HCT116 (cell line): ENCODE measurements around the gene SLC15A5. TPM values are rescaled to one million over a fixed set of nuclear protein-coding genes. Genes with fewer than 3 reads are reported as not detected.

Experiments used
- ATAC-seq: fragments of 200-7000 bp; cut with Tn5 transposase; 2 replicates; pipeline ENCODE4 v1.9.1; 2020; ENCODE audit warnings: mild to moderate bottlenecking, moderate library complexity
- BruUV-seq: library from RNA; stranded (reverse); fragments of 400-500 nt; replicated peaks from 2 replicates; lab custom pipeline; 2021; lab: Mats Ljungman, UMichigan
- CTCF ChIA-PET: fragments of 300-600 bp; sonication (Branson Sonifier 250); formaldehyde crosslinking; loops from one replicate; lab custom pipeline; 2021; ENCODE audit warnings: antibody characterized with exemption; lab: Charles Lee
- POLR2A ChIA-PET: fragments of 300-600, 350-600 bp; sonication (Branson Sonifier 250); formaldehyde crosslinking; loops from one replicate; lab custom pipeline; 2021; ENCODE audit warnings: antibody characterized with exemption; lab: Charles Lee
- RAD21 ChIA-PET, 2 experiments: fragments of 300-600 bp; sonication (Branson Sonifier 250); formaldehyde crosslinking; loops; one replicate each; lab custom pipeline; 2023; ENCODE audit warnings: low total read pairs in 2 of 2; ENCODE audit not compliant: uncharacterized antibody in 2 of 2, unreplicated experiment in 2 of 2, low non-redundant PET in 1 of 2; lab: Charles Lee
- DNase-seq: peaks from one replicate; pipeline ENCODE4 v3.0.0-alpha.2; 2010; ENCODE audit warnings: low read depth, low spot score
- H2AFZ ChIP-seq: fragments of 200-600 bp; shearing (Covaris generic), sonication (generic); 2 replicates; pipeline ENCODE4 v1.6.1; 2017; ENCODE audit warnings: low read depth, mixed run types, mixed read lengths, antibody characterized with exemption, low read length; ENCODE audit not compliant: poor library complexity, severe bottlenecking
- H3K27ac ChIP-seq: 2 replicates; pipeline ENCODE4 v1.5.1; 2012; ENCODE audit warnings: low read depth, low read length
- H3K27me3 ChIP-seq: fragments of 200-600 bp; sonication (generic); 2 replicates; pipeline ENCODE4 v1.6.1; 2016; ENCODE audit warnings: mixed run types, low read length, mixed read lengths; ENCODE audit not compliant: insufficient read depth
- H3K36me3 ChIP-seq, 2 experiments: fragments of 200-500 bp in 1 of 2; fragments of 200-600 bp in 1 of 2; sonication (Bioruptor generic) in 1 of 2; sonication (generic) in 1 of 2; 2 replicates each; pipeline versions ENCODE4 v1.5.1 to v1.6.1; 2014 to 2016; ENCODE audit warnings: low read length in 2 of 2, inconsistent platforms in 1 of 2, mixed read lengths in 1 of 2, mixed run types in 1 of 2; ENCODE audit not compliant: insufficient read depth in 2 of 2, control insufficient read depth in 1 of 2
- H3K4me1 ChIP-seq, 2 experiments: fragments of 200-600 bp in 1 of 2; sonication (generic) in 1 of 2; 2 replicates each; pipeline versions ENCODE4 v1.5.1 to v1.6.1; 2012 to 2017; ENCODE audit warnings: low read length in 2 of 2, inconsistent platforms in 1 of 2, mild to moderate bottlenecking in 1 of 2, mixed read lengths in 1 of 2, mixed run types in 1 of 2, moderate library complexity in 1 of 2; ENCODE audit not compliant: insufficient read depth in 2 of 2, control insufficient read depth in 1 of 2
- H3K4me2 ChIP-seq: fragments of 200-600 bp; sonication (generic); 2 replicates; pipeline ENCODE4 v1.6.1; 2017; ENCODE audit warnings: mixed run types, low read length, mixed read lengths
- H3K4me3 ChIP-seq, 2 experiments: fragments of 200-600 bp in 1 of 2; sonication (generic) in 1 of 2; replicated peaks in 1 of 2; 2 replicates each; pipeline ENCODE4 v1.5.1; 2011 to 2016; ENCODE audit warnings: low read length in 2 of 2, control low read depth in 1 of 2, low read depth in 1 of 2, mild to moderate bottlenecking in 1 of 2, mixed read lengths in 1 of 2, mixed run types in 1 of 2
- H3K79me2 ChIP-seq: fragments of 200-600 bp; sonication (generic); 2 replicates; pipeline ENCODE4 v1.6.1; 2017; ENCODE audit warnings: mild to moderate bottlenecking, mixed run types, low read length, moderate library complexity, mixed read lengths; ENCODE audit not compliant: insufficient read depth
- H3K9ac ChIP-seq: fragments of 200-600 bp; sonication (generic); 2 replicates; pipeline ENCODE4 v1.6.1; 2016; ENCODE audit warnings: low read length, mixed read lengths
- H3K9me2 ChIP-seq: fragments of 200-600 bp; sonication (generic), shearing (Covaris generic); 2 replicates; pipeline ENCODE4 v1.6.1; 2017; ENCODE audit warnings: mixed run types, mild to moderate bottlenecking, moderate library complexity; ENCODE audit not compliant: insufficient read depth
- H3K9me3 ChIP-seq, 2 experiments: fragments of 200-500 bp in 1 of 2; fragments of 200-600 bp in 1 of 2; sonication (Bioruptor generic) in 1 of 2; sonication (generic) in 1 of 2; 2 replicates each; pipeline ENCODE4 v1.6.1; 2014 to 2017; ENCODE audit warnings: low read length in 2 of 2, mixed read lengths in 2 of 2, inconsistent platforms in 1 of 2, low read depth in 1 of 2, mild to moderate bottlenecking in 1 of 2, mixed run types in 1 of 2, moderate library complexity in 1 of 2; ENCODE audit not compliant: control insufficient read depth in 1 of 2, insufficient read depth in 1 of 2
- H4K20me1 ChIP-seq: fragments of 200-600 bp; sonication (generic), shearing (Covaris generic); 2 replicates; pipeline ENCODE4 v1.6.1; 2017; ENCODE audit warnings: mixed run types, mild to moderate bottlenecking, moderate library complexity; ENCODE audit not compliant: insufficient read depth
- ATF3 ChIP-seq: IDR thresholded peaks from 2 replicates; pipeline ENCODE4 v1.6.1; 2012
- CBX3 ChIP-seq: IDR thresholded peaks from 2 replicates; pipeline ENCODE4 v1.6.1; 2012; ENCODE audit warnings: low read depth
- CEBPB ChIP-seq: IDR thresholded peaks from 2 replicates; pipeline ENCODE4 v1.6.1; 2012; ENCODE audit warnings: low read depth
- EGR1 ChIP-seq: IDR thresholded peaks from 2 replicates; pipeline ENCODE4 v1.6.1; 2012; ENCODE audit warnings: low read depth
- EZH2phosphoT487 ChIP-seq: fragments of 200-600 bp; IDR thresholded peaks from 2 replicates; pipeline ENCODE4 v1.6.1; 2018; ENCODE audit warnings: antibody characterized with exemption, borderline replicate concordance
- FOSL1 ChIP-seq: IDR thresholded peaks from 2 replicates; pipeline ENCODE4 v1.6.1; 2012; ENCODE audit warnings: low read depth
- JUND ChIP-seq: IDR thresholded peaks from 2 replicates; pipeline ENCODE4 v1.6.1; 2012
- POLR2A ChIP-seq: IDR thresholded peaks from 2 replicates; pipeline ENCODE4 v1.7.0; 2011; ENCODE audit warnings: borderline replicate concordance; ENCODE audit not compliant: insufficient read depth, insufficient read length; ENCODE audit errors: extremely low read depth
- POLR2AphosphoS5 ChIP-seq: IDR thresholded peaks from 2 replicates; pipeline ENCODE4 v1.6.1; 2011; ENCODE audit warnings: mild to moderate bottlenecking, low read depth, low read length, moderate library complexity
- REST ChIP-seq: IDR thresholded peaks from 2 replicates; pipeline ENCODE4 v1.6.1; 2012; ENCODE audit warnings: low read depth
- SIN3A ChIP-seq: IDR thresholded peaks from 2 replicates; pipeline ENCODE4 v1.6.1; 2012; ENCODE audit warnings: low read depth
- SP1 ChIP-seq: IDR thresholded peaks from 2 replicates; pipeline ENCODE4 v1.6.1; 2012; ENCODE audit warnings: low read depth
- SRF ChIP-seq: IDR thresholded peaks from 2 replicates; pipeline ENCODE4 v1.6.1; 2012; ENCODE audit warnings: low read depth
- TCF7L2 ChIP-seq: IDR thresholded peaks from 2 replicates; pipeline ENCODE4 v1.7.0; 2011; ENCODE audit warnings: borderline replicate concordance, inconsistent platforms; ENCODE audit not compliant: insufficient read depth, insufficient read length; ENCODE audit errors: extremely low read depth
- ZFX ChIP-seq: fragments of 450-650 bp; IDR thresholded peaks from 2 replicates; pipeline ENCODE4 v1.6.1; 2017
- ZNF274 ChIP-seq: fragments of 200-500 bp; sonication (Bioruptor generic); IDR thresholded peaks from 2 replicates; pipeline ENCODE4 v1.6.1; 2014; ENCODE audit warnings: mild to moderate bottlenecking, low read depth, low read length, inconsistent platforms
- intact Hi-C: fragments of 100-400 bp; cut with micrococcal nuclease; formaldehyde crosslinking; loops from 2 replicates; pipeline ENCODE4 v1.10.0; 2022
- total RNA-seq: library from RNA; stranded (reverse); gene quantifications from one replicate; pipeline ENCODE4 v1.2.1, GENCODE V29; 2021; ENCODE audit not compliant: unreplicated experiment
- TF ChIP-seq, protein P1 (sequence below): IDR thresholded peaks from 2 replicates; pipeline ENCODE4 v1.6.1; 2012
- TF ChIP-seq, protein P2 (sequence below): IDR thresholded peaks from 2 replicates; pipeline ENCODE4 v1.6.1; 2011; ENCODE audit warnings: mild to moderate bottlenecking, low read length, moderate library complexity; ENCODE audit not compliant: insufficient replicate concordance; ENCODE audit errors: extremely low read depth

SLC15A5 gene
- total RNA-seq, 1 experiment from 2014 or later, result not detected

- ChIA-PET CTCF (no interaction called here), POLR2A (no interaction called here)
- BruUV-seq, result no TSS peak
- Histone ChIP-seq H2AFZ (no peak overlapping the region), H3K9me3 (no peaks in the 10 kb centered on the region), H3K4me1 (no peaks in the 10 kb centered on the region), H3K79me2 (no peaks in the 10 kb centered on the region)
- ATAC-seq, result no peak
- no peak for TF ChIP-seq EGR1
- no peak for TF ChIP-seq REST
- TF ChIP-seq POLR2AphosphoS5, result no peak
- TF ChIP-seq FOSL1, result no peak
- TF ChIP-seq, protein P1, sequence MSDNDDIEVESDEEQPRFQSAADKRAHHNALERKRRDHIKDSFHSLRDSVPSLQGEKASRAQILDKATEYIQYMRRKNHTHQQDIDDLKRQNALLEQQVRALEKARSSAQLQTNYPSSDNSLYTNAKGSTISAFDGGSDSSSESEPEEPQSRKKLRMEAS, result no peak
- no peak for TF ChIP-seq SP1
- TF ChIP-seq ATF3, result no peak
- no peak for TF ChIP-seq ZFX
- TF ChIP-seq ZNF274, result no peak
- TF ChIP-seq POLR2A, result no peak
- TF ChIP-seq SRF, result no peak
- TF ChIP-seq SIN3A, result no peak
- no peak for TF ChIP-seq CBX3
- no peak for TF ChIP-seq CEBPB
- no peak for TF ChIP-seq JUND
- TF ChIP-seq TCF7L2, result no peak
- no peak for TF ChIP-seq EZH2phosphoT487
- TF ChIP-seq, protein P2, sequence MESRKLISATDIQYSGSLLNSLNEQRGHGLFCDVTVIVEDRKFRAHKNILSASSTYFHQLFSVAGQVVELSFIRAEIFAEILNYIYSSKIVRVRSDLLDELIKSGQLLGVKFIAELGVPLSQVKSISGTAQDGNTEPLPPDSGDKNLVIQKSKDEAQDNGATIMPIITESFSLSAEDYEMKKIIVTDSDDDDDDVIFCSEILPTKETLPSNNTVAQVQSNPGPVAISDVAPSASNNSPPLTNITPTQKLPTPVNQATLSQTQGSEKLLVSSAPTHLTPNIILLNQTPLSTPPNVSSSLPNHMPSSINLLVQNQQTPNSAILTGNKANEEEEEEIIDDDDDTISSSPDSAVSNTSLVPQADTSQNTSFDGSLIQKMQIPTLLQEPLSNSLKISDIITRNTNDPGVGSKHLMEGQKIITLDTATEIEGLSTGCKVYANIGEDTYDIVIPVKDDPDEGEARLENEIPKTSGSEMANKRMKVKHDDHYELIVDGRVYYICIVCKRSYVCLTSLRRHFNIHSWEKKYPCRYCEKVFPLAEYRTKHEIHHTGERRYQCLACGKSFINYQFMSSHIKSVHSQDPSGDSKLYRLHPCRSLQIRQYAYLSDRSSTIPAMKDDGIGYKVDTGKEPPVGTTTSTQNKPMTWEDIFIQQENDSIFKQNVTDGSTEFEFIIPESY, result no peak
- TF ChIP-seq, all 23 proteins: peak for 0
- RAD21 ChIA-PET, result no interaction called here
- Histone ChIP-seq H3K9ac (no peak overlapping the region), H4K20me1 (no peaks in the 10 kb centered on the region), H3K27ac (no peak overlapping the region), H3K36me3 (no peaks in the 10 kb centered on the region), H3K4me2 (no peak overlapping the region), H3K9me2 (no peaks in the 10 kb centered on the region), H3K27me3 (no peaks in the 10 kb centered on the region), H3K4me3 (no peak overlapping the region)
- no peak for DNase-seq
- intact Hi-C loops, result no loop called here
Observed at GRCh38 chr12:16198884-16199283, 78.6 kb downstream of the SLC15A5 start.
